ENCODE results near the gene DICER1.

Gene DICER1

DNA sequence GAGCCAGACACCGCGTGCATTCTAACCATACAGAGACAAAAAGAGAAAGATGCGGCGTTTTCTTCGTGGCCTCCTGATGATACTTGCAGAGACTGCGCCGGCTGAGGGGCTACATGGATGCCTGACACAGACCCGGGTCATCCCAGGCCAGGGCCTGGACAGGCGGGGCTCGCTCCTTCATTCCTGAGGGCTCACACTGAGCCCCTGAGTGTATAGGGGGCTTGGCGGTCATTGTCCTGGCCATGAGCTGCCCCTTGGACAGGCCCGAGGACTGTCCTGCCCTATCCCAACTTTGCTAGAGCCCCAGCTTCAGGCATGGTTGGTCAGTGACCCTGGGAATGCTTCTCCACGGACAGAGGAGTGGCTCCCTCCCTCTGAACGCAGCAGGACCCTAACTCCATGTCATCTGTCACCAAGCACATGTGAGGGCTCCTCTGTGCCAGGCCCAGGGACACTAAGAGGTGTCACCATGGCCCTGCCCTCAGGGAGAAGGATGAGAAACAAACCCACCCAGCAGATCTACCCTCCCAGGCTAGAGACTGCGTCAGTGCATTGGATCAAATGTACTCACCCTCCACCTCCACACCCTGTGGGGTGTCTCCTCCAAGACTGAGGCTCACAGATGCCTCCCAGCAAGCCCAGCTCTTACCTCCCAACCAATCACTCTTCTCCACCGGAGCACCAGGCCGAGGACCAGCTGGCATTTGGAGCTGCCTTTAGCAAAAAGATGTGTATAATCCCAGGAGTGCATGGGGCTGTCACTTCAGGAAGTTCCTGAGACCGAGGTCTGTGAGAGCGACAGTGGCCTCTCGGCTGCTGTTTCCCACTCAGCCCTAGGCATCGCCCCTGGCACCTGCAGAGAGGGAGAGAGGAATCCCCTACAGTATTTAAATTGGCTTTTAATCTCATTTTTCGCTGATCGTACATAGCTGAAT is 102.7 kb downstream of the DICER1 start:
- DNase-seq, result no peak

DNA sequence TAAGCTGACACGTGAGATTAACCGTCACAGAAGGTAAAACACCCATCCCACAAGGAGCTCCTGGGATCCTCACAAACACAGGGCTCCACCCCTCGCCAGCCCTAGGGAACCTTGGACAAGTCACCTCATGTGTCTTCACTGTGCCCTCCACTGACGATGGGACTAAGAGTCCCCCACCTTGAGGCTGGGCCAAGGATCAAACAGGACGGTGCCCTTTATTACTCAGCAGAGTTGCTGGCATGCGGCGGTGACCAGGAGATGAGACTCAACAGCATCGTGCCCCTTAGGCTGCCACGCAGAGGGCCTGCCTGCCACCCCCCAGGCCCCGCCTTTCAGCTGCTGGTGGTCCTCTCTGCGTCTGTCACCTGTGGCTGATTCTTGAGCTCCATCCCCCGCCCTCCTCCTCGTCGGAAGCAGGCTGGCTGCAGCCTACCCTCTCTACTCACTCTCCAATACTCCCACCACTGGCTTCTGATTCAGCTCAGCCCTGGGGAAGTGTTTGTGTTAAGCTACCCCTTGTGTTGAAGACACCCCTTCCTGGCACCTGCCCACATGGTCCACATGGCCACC is 105.2 kb downstream of the DICER1 start:
- no peak for DNase-seq

DNA sequence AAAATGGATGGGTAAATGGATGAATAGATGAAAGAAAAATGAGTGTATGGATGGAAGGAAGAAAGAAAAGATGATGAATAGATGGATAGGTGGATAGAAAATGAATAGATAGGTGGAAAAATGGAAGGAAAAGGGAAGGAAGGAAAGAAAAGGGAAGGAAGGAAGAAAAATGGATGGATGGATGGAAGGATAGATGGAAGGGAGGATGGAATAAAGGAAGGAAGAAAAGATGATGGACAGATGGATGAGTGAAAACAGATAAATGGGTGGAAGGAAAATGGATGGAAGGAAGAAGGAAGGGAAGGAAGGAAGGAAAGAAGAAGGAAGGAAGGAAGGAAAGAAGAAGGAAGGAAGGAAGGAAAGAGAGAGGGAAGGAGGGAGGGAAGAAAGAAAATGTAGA is 107.4 kb downstream of the DICER1 start:
- DNase-seq, result no peak

DNA sequence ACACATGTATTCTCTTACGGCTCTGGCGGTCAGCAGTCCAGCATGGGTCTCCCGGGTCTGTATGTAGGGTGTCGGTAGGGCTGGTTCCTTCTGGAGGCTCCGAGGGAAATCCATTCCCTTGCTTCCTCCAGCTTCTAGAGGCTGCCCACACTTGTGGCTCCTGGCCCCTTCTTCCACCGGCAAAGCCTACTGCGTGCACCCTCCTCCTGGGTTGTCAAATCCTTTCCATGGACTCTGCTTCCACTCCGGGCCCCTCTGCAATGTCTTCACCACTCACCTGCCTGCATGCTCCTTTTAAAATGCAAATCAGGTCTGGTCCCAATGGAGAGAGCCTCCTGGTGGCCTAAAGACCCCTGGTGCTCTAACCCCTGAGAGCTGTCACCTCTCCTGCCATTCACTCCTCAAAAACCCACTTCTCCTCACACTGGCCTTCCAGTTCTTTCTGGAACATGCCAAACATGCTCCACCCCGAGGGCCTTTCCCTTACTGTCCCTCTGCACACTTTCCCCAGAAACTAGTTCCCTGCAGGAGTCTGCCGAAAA is 108.5 kb downstream of the DICER1 start:
- no peak for DNase-seq

DNA sequence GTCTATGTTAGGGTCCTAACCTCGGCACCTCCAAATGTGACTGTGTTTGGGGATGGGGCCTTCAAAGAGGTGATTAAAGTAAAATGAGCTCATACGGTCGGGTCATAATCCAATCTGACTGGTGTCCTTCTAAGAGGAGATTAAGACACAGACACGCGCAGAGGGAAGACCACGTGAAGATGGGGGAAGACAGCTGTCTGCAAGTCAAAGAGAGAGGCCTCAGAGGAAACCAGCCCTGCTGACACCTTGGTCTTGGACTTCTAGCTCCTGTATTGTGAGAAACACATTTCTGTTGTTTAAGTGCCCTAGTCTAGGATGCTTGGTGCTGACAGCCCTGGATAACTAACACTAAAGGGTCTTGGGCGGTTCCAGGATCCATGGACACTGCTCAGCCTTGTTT is 109.6 kb downstream of the DICER1 start:
- no peak for DNase-seq

DNA sequence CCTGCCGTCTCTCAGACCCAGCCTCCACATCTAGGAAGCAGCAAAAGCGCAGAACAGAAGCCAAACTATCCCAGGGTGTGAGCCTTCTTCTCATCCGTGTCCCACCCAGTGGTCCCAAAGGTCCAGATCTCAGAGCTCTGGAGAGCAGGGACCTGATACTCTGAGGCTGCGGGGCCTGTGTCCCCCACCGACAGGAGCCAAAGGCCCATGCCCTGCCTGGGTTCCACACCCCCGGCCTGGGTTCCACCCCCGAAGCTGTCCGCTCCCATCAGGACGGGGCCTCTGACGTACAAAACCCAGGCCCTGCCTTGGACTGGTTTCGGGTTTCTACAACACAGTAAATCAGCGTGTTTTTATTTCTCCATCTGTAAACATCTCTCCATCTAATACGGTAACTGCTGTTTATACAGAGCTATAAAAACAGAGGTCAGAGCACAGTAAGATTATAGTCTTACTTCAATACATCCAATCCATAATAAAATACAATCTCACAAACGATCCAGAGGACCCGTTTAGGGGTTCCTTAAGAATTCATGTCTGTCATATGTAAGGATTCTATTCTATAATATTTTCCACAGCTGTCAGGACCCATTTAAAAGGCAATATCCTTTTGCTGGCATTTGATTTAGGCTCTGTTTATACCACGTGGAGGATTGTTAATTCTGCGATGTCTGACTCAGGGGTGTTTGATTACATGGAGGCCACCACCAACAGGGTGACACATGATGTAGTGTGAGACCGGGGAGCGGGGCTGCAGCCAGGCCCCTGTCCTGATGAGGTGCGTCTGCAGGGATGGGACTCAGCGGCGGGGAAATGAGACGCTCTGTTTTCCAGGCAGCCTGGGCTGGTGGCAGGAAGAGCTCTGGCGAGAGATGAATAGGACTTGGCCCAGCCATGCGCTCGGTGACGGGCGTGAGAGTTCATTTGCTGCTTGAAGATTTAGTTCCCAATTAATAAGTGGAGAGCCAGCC is 110.3 kb downstream of the DICER1 start:
- DNase-seq, result no peak

DNA sequence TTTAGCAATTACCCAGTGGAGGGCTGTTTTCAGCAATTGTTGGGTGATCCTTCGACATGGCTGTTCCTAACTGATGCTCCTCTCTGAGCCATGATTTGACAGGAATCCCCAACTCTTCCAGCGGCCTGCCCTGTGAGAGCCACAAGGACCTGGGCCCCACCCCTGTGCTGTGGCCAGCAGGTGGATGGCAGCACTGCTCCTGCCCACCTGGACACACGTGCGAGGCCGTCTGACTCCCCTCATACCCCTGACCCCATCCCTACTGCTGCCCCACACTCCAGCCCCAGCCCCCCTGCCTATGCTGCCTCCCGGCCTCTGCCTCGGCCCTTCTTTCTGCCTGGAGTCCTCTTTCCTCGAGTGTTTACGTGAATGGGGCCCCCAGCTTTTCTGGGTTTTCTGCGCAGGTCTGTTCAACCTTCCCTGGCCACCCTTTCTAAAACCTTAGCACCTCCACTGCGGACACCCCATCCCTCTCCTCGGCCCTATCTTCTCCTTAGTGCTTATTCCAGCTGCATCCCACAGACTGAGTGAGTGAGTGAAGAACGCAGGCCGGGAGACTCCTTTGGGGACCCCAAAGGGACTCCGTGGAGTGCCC is 111.4 kb downstream of the DICER1 start:
- DNase-seq, result no peak

DNA sequence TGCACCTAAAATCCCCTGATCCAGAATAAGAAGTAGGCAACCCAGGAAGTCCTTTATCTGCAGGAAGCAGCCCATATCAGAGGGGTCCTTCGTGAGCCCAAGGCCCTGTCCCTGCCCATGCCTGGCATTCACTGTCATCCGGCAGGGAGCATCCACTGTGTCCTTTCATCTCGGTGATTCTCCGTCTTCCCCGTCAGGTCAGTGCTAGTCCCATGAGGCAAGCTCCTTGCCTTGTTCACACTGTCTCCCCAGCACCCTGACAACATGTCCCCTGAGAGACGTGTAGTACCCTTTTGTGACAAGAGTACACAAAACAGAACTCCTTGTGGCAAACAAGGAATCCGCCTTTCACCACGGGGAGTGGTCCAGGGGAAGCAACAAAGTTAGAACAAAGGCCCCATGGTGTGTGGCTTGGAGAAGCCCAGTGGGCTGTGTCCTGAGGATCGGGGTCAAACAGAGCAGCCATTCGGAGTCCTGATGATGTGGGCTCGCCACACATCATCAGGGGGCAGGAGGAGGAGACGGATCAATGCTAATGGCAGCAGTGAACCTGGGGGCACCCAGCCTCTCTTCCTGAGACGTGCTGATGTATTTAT is 112.1 kb downstream of the DICER1 start:
- no peak for DNase-seq

DNA sequence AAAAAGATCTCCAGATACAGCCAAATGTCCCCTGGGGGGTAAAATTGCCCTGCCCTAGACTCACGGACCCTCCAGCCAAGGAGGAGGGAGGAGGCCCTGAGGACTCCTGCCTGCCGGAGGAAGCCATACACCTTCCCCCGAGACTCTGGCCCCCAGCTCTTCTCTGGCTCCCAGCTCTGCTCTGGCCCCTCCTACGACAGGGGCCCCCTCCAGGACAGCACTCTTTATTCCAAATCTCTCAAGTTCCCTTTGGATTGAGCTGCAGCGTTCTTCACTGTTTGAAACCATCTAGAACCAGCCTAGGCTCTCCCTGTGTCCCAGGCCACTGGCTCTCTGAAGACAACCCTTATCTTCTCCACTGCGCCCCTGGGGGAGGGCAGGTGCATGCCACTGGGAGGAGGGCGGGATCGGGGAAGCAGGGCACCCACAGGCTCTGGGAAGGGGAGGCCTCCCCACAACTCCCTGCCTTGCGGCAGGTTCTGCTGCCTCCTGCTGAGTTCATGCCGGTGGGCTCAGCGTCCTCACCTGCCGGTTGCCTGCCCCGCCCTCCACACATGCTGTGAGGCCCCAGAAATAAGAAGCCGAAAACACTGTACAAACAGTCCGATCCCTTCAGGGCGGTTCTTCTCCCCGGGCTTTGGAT is 112.7 kb downstream of the DICER1 start:
- DNase-seq, result no peak

DNA sequence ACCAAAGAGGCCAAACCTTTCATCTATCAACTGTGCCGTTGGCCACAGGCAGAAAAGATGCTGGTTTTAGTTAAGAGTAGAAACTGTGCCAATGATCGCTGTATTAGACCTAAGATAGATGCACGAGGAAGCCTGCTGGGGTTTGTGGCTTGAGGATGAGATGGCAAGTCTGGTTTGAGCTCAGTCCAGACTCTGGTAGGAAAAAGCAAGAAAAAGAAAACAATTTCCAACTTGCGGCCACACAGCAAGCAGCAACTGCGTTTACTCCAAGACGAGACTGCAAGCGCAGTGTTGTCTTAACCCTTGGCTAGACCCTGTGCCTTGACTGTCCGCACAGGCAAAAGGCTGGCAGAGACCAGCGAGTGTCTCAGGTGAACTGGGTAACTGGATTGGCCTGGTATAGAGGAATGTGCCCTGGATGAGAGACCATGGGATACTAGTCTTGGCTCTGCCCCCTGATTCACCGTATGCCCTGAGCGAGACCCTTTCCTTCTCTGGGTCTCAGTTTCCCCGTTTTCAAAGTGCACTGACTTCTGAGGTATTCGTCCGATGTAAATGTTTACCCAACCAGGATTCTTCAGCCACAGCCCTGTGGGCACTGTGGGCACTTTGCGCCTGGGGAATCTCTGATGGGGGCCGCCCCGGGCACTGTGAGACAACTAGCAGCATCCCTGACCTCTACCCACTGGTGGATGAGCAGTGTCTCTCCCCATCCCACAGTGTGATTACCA is 113.4 kb downstream of the DICER1 start:
- DNase-seq, result no peak

DNA sequence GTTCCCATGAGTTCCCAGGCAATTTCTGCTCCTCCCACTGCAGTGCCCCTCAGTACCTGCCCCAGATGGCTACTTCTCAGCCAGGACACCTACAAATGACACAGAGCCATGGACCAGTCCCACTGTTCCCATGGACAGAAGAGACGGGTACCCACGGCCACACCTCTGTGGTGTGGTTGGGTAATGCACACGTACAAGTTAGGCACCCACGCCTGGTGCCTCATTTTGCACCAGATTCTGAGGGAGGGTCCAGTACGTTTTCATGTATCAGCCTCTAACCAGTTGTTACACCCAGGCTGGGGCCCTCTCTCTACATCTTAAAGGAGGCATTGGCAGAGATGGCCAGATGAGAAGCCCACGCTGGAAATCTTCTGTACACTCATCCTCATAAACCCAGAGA is 114.0 kb downstream of the DICER1 start:
- no peak for DNase-seq

DNA sequence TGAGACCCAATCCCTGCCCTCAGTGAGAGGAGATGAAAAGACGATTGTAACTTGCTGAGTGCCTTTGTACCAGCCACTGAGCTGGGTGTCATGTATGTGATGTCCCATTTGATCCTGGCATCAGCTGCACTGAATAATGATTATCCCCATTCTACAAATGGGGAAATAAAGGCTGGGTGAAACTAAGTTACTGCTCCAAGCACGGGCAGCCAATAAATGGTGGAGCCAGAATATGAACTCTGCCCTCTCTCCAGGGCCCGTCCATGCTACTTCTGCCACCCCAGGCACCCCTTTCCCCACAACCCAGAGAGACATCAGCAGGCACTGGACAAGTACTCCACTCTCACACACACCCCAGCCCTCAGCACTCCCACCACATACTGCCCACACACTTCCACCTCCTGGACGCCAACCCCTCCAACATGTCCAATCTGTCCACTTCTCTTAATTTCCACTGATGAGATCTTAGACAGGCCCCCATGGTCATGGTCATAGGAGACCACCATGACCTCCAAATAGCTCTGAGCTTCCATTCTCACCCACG is 115.8 kb downstream of the DICER1 start:
- DNase-seq, result no peak

DNA sequence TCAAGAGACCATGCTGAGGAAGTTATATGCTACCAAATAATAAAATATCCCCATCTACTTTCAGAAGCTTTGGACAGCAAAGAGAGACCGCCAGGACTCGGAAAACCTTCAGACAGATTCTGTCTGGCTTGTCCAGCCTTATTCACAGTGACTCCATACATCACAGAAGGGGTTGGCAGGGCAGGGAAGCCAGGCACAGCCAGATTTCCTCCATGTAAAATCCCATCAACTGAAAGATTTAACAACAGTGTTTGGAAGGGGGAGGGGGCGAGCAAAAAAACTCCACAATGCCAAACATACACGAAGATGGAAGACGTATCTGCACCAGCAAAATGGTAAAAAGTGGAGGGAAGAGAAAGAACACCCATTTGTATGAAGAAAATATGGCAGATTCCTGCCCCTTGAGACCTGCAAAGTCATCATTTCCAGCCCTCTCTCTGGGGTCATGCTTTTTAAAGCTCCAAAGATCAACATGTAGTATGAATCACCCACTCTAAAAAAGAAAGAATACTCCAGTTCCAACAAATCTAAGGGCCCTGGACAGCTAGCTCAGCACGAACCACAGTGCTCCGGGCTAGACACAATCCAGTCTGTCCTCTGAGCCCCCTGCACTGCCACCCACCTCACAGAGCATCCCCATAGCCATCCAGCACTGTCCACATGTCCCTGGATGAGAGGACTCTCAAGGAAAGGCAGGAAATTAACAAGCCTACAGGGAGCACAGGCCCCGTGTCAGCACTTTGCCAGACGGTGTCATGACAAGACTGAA is 116.4 kb downstream of the DICER1 start:
- DNase-seq, result no peak

DNA sequence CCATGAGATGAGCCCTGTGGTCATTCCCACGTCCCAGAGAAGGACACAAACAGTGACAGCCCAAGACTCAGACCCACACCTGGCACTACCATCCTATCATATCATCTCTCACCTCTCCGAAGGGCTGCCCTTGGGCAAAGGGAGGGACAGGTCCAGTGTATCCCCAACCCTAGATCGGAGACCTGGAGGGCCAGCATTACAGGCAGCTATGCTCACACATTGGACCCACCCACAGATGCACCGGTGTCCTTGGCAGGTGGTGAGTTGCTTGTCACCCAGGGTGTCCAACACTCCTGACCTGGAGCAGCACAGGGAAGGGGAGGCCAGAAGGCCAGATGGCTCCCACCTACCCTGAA is 117.4 kb downstream of the DICER1 start:
- no peak for DNase-seq

DNA sequence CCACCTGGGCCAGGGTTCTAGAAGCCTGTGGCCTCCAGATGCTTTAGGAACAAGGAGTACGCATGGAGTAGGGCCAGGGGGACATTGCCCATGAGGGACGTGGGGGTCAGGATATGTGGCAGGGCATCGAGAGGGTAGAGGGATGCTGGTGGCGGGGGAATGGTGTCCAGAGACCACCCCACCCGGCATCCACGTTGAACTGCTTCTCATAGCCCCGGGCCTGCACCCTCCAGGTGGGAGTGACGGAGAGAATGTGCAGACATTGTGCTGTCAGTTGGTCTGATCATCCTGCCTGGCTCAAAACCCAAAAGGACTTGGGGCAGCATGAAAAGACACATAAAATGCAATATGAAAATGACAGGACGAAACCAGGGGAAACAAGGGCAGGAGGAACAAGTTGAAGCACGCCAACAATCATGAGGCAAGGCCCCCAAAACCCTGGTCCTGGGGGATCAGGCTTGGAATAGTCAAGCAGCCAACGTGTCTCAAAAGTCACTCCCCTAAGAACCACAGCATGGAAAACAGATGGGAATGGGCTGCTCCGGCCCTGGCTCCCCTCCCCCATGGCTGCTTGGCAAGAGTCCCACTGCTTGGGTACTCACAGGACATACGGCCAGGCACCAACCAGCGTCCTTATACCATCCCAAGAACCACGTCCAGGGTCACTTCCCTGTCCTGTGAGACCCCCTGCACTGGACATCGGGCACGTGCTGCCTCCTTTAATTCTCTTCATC is 117.9 kb downstream of the DICER1 start:
- no peak for DNase-seq

DNA sequence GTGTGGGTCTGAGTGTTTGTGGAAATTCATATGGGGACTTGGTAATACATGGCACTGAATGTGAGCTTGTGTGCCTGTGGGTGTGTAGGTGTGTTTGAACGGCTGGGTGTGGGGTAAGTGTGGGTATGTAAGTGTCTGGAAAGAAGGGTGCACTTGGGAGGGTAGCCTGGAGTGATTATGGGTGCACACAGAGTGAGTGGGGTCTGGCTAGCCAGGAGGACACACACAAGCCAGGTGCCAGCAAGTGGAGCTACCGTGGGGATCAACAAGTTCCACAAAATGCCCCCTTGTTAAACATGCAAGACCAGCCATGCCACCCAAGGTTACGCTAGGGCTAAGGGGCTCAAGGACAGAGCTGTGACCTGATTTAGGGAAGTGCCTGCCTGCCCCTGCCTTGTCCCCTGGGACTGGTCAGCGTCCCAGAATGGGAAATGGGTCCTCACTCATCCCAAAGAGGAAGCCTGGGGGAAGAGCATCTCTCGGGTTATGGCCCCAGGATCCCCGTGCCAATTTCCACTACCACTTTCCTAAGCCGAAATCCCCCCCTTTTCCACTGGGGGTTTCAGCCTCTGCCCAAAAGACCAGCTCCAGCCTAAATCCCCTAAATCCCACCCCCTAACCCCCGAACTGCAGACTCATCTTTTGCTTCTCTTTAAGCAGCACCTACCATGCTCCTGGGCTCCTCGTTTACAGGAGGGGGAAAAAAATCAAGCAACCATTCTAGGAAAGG is 118.6 kb downstream of the DICER1 start:
- no peak for DNase-seq

DNA sequence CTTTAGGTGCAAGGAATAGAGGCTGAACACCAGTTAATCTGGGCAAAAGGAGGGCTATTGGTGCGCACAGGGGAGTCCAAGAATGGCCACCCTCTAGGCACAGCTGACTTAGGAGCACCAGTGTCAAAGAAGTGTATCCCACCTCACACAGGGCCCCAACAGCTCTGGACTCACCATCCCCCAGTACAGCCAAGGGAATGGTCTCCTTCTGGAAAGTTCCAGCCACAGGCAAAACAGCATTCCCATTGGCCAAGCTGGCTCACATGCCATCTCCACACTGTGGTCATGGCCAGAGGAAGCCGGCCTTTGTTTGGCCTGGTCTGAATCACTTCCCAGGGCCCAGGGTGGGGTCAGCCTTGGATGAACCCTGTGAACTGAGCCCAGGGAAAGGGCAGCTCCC is 120.1 kb downstream of the DICER1 start:
- DNase-seq, result no peak

Data from NCI-H748 treated with DMSO at 0.1 percent for 48 hours (cell line).